Calu3 (cell line): Measurements from ENCODE around the gene MND1. TPM values are rescaled to one million over a fixed set of nuclear protein-coding genes. Genes with fewer than 3 reads are reported as not detected.

Source experiments
- BruUV-seq: library from RNA; stranded (reverse); fragments of 400-500 nt; replicated peaks from 2 replicates; lab custom pipeline; 2021; lab: Mats Ljungman, UMichigan
- CTCF ChIA-PET: fragments of 300-600 bp; sonication (Branson Sonifier 250); formaldehyde crosslinking; loops from one replicate; lab custom pipeline; 2022; ENCODE audit warnings: antibody characterized with exemption; lab: Charles Lee
- DNase-seq: peaks from one replicate; pipeline ENCODE4 v3.0.0; 2022
- H3K27ac Mint-ChIP-seq: one replicate; pipeline ENCODE4 v1.8.0; 2022; ENCODE audit warnings: mixed read lengths; ENCODE audit not compliant: unreplicated experiment
- H3K27me3 Mint-ChIP-seq: one replicate; pipeline ENCODE4 v1.8.0; 2022; ENCODE audit warnings: mixed read lengths; ENCODE audit not compliant: unreplicated experiment
- H3K36me3 Mint-ChIP-seq: one replicate; pipeline ENCODE4 v1.8.0; 2022; ENCODE audit warnings: mild to moderate bottlenecking, moderate library complexity, mixed read lengths; ENCODE audit not compliant: insufficient read depth, unreplicated experiment
- H3K4me1 Mint-ChIP-seq: one replicate; pipeline ENCODE4 v1.8.0; 2022; ENCODE audit warnings: mild to moderate bottlenecking, low read depth, mixed read lengths; ENCODE audit not compliant: unreplicated experiment
- H3K4me3 Mint-ChIP-seq: one replicate; pipeline ENCODE4 v1.8.0; 2022; ENCODE audit warnings: mild to moderate bottlenecking, low read depth, moderate library complexity, mixed read lengths; ENCODE audit not compliant: unreplicated experiment
- H3K9me3 Mint-ChIP-seq: one replicate; pipeline ENCODE4 v1.8.0; 2022; ENCODE audit warnings: low read depth, mixed read lengths; ENCODE audit not compliant: unreplicated experiment
- CTCF ChIP-seq: fragments of 200-600 bp; IDR thresholded peaks from one replicate; pipeline ENCODE4 v1.8.0; 2022; ENCODE audit warnings: antibody characterized with exemption; ENCODE audit not compliant: unreplicated experiment
- intact Hi-C: fragments of 100-400 bp; cut with micrococcal nuclease; formaldehyde crosslinking; loops from one replicate; pipeline ENCODE4 v1.10.0; 2022; ENCODE audit not compliant: unreplicated experiment
- total RNA-seq: library from RNA; stranded (reverse); gene quantifications from 2 replicates; pipeline ENCODE4 v1.2.3, GENCODE V29; 2022

The MND1 gene
- total RNA-seq, 1 experiment from 2014 or later = 12.6 TPM

GRCh38 chr4:153438916-153439756 lies 94.6 kb downstream of the MND1 start:
- no peak for TF ChIP-seq CTCF
- Mint-ChIP-seq H3K27me3 (no peaks in the 10 kb centered on the region), H3K4me3 (no peak overlapping the region), H3K27ac (no peak overlapping the region), H3K36me3 (no peaks in the 10 kb centered on the region), H3K4me1 (no peaks in the 10 kb centered on the region), H3K9me3 (no peaks in the 10 kb centered on the region)
- CTCF ChIA-PET = interaction anchor here (0.7 kb wide), 1 partner anchor 15 kb away, joined by 6 read pairs; no protein-coding TSS in a partner anchor
- DNase-seq = no peak
- intact Hi-C loops = no loop called here
- BruUV-seq = no TSS peak

GRCh38 chr4:153439831-153440230 lies 95.3 kb downstream of the MND1 start:
- Mint-ChIP-seq H3K36me3 (no peaks in the 10 kb centered on the region), H3K4me3 (no peak overlapping the region), H3K27ac (no peak overlapping the region), H3K4me1 (no peaks in the 10 kb centered on the region), H3K27me3 (no peaks in the 10 kb centered on the region), H3K9me3 (no peaks in the 10 kb centered on the region)
- CTCF ChIA-PET = no interaction called here
- intact Hi-C loops = no loop called here
- BruUV-seq = no TSS peak
- TF ChIP-seq CTCF = no peak
- DNase-seq = no peak

GRCh38 chr4:153440475-153440874 lies 96.0 kb downstream of the MND1 start:
- no peaks in the 10 kb centered on the region for H3K9me3 Mint-ChIP-seq
- intact Hi-C loops = no loop called here
- H3K4me3 Mint-ChIP-seq = no peak overlapping the region
- H3K27ac Mint-ChIP-seq = no peak overlapping the region
- BruUV-seq = no TSS peak
- no peaks in the 10 kb centered on the region for H3K27me3 Mint-ChIP-seq
- no peaks in the 10 kb centered on the region for H3K36me3 Mint-ChIP-seq
- no peak for DNase-seq
- CTCF ChIA-PET = no interaction called here
- TF ChIP-seq CTCF = no peak
- no peaks in the 10 kb centered on the region for H3K4me1 Mint-ChIP-seq

- TF ChIP-seq CTCF = no peak
- no peak for DNase-seq
- CTCF ChIA-PET = no interaction called here
- no peaks in the 10 kb centered on the region for H3K4me1 Mint-ChIP-seq
- no peak overlapping the region for H3K4me3 Mint-ChIP-seq
- no peaks in the 10 kb centered on the region for H3K36me3 Mint-ChIP-seq
- intact Hi-C loops = no loop called here
- H3K9me3 Mint-ChIP-seq = no peaks in the 10 kb centered on the region
- H3K27ac Mint-ChIP-seq = no peak overlapping the region
- H3K27me3 Mint-ChIP-seq = no peaks in the 10 kb centered on the region
- no TSS peak for BruUV-seq
Observed at GRCh38 chr4:153447175-153447905, 102.9 kb downstream of the MND1 start.
